ENCODE results near the gene SEC16A. TPM values are rescaled to one million over a fixed set of nuclear protein-coding genes. Genes with fewer than 3 reads are reported as not detected.

Gene SEC16A
- polyA plus RNA-seq, 3 donors: 23.1 to 34.9 (median 30.9) TPM

DNA sequence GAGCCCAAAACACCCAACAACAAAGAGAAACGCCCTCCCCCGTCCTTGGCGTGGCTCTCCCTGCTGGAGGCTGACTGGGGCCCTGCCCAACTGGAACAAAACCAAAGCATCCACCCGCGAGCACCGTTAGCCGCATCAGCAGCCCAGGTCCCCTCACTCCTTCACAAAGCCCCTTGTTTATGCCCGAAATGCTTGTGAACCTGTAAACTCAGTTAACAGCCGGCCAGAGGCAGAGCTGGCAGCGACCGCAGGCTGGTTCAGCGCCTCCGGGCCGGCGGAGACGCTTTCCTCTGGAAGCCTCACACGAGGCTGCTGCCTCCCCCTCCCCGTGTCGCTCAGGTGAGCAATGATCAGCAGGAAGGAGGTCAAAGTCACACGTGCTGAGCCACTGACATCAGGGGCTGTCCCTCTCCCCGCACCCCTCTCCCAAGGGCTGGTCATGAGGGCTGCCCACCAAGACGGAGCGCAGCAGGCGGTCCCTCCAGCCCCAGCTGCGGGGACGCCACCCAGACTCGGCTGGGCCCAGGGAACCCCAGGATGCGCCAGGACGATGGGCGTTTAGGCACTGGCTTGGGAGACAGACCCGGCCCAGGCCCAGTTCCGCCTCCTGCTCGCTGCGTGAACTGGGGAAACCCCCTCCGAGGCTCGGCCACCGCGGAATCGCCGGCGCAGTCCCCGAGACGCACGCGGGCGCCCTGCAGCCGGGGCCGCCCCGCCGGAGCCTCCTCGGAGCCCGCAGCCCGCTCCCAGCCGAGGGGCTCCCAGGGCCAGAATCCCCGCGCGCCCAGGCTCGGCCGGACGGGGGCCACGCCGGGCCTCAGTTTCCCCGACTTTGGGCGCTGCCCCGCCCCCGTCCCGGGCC is 83.4 kb downstream of the SEC16A start:
- H3K27ac ChIP-seq (ENCODE audit: low read depth, low read length): no peak overlapping the region
- WGBS, 3 donors: 1 to 2% (median 1%) methylated on average over 56 to 67 of the region's 67 CpGs

- 91 to 97% (median 93%) methylated on average over 12 of the region's 12 CpGs for WGBS, 3 donors
- no peak overlapping the region for H3K27ac ChIP-seq (ENCODE audit: low read depth, low read length)
Observed at GRCh38 chr9:136398286-136398685, 84.6 kb downstream of the SEC16A start.

DNA sequence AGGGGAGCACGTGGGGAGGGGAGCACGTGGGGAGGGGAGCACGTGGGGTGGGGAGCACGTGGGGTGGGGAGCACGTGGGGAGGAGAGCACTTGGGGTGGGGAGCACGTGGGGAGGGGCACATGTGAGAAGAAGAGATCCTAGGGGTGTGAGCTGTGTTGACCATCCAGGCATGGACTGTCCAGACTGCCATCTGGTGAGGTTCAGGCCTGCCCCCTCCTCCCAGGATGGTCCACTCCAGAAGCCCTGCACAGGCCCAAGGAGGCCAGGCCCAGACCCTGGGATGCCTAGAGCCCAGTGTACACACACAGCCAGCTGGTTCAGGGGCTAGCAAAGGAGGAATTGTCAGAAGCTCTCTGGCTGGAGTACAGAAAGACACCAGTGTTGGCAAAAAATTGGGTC is 85.2 kb downstream of the SEC16A start:
- H3K27ac ChIP-seq (ENCODE audit: low read depth, low read length): no peak overlapping the region
- 57 to 70% (median 57%) methylated on average over 6 of the region's 6 CpGs for WGBS, 3 donors

GRCh38 chr9:136396219-136396515 is 86.7 kb downstream of the SEC16A start:
- WGBS, 3 donors: 65 to 81% (median 66%) methylated on average over 4 of the region's 4 CpGs
- H3K27ac ChIP-seq (ENCODE audit: low read depth, low read length): no peak overlapping the region

- WGBS, 3 donors: 86 to 94% (median 88%) methylated on average over 24 to 26 of the region's 26 CpGs
- H3K27ac ChIP-seq (ENCODE audit: low read depth, low read length): no peak overlapping the region
Observed at GRCh38 chr9:136395345-136396218, 87.3 kb downstream of the SEC16A start.

DNA sequence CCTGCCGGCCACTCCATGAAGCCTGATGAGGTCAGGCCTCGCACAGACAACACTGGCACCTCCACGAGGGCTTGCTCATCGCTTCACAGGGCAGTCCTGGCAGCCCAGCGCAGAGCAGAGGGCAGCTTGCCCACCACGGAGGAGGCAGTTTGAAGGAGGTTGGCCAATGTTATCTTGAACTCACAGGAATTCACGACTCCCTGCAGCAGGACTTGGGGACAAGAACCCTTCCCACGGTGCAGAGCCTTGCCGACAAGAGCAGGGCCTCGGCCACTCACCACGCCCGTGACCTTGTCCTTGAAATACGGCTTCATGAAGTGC is 87.9 kb downstream of the SEC16A start:
- 83 to 89% (median 87%) methylated on average over 13 of the region's 13 CpGs for WGBS, 3 donors
- H3K27ac ChIP-seq (ENCODE audit: low read depth, low read length): no peak overlapping the region

- WGBS, 3 donors: 80 to 94% (median 81%) methylated on average over 21 of the region's 21 CpGs
- H3K27ac ChIP-seq (ENCODE audit: low read depth, low read length): no peak overlapping the region
Observed at GRCh38 chr9:136394312-136395019, 88.4 kb downstream of the SEC16A start.

- 82 to 91% (median 89%) methylated on average over 17 of the region's 17 CpGs for WGBS, 3 donors
- H3K27ac ChIP-seq (ENCODE audit: low read depth, low read length): no peak overlapping the region
Observed at GRCh38 chr9:136393531-136393930, 89.3 kb downstream of the SEC16A start.

GRCh38 chr9:136392538-136393449 is 90.0 kb downstream of the SEC16A start:
- H3K27ac ChIP-seq (ENCODE audit: low read depth, low read length): no peak overlapping the region
- WGBS, 3 donors: 78 to 90% (median 82%) methylated on average over 19 to 21 of the region's 21 CpGs

DNA sequence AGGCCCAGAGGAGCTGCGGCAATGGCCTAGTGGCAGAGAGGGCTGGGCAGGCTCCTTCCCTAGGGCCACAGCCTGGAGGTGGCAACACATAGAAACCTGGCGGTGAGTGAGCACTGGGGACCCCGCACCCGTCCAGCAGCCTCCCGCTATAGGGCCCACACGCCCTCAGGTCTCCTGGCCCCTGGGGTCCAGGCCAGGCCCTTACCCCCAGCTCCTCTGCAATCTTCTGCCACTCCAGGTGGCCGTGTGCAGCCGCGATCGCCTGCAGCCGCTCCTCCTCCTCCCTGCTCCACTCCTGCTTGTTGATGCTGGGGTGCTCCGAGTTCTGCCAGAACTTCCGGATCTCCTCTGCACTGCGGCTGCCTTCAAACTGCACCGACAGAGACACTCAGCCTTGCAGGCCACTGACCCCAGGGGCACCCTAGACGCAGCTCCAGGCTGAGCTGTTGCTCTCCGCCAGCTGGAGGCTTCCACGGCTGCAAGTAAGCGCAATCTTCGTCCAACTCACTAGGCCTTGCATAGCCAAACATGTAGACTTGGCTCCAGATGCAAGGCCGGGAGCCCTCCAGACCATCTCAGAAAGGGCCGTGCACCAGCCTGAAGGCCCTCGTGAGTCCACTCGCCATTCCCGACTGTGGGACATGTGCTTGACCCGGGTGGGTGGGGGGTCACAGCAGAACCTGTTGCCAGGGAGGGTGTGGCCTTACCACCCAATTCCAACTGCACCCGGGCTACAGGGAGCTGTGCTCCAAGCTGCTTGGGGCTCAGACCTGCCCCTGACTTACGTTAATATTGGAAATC is 90.9 kb downstream of the SEC16A start:
- WGBS, 3 donors: 80 to 91% (median 85%) methylated on average over 24 to 28 of the region's 28 CpGs

More for the DNA sequence above, 90.9 kb downstream of the SEC16A start:
- H3K27ac ChIP-seq (ENCODE audit: low read depth, low read length): no peak overlapping the region

Other genes starting within 250 kb of the SEC16A start
- 1 to 10 TPM; 4.5 to 7.3 (median 6.8) TPM for gene QSOX2, start 237.2 kb downstream of the SEC16A start, polyA plus RNA-seq
- under 1 TPM in 2 of 3 donors, not detected in 1; 0.03 to 0.18 TPM for gene CCDC187, start 178.9 kb downstream of the SEC16A start, polyA plus RNA-seq
- 10 to 100 TPM in 2 of 3 donors, 1 to 10 TPM in 1; 5.8 to 14.9 (median 11.0) TPM for gene GPSM1, start 155.5 kb downstream of the SEC16A start, polyA plus RNA-seq
- gene DNLZ, start 119.3 kb downstream of the SEC16A start, polyA plus RNA-seq: 10 to 100 TPM; 10.8 to 19.0 (median 15.6) TPM
- 1 to 10 TPM in 2 of 3 donors, under 1 TPM in 1; 0.66 to 2.6 (median 2.2) TPM for gene CARD9, start 109.4 kb downstream of the SEC16A start, polyA plus RNA-seq
- gene SNAPC4, start 82.9 kb downstream of the SEC16A start, polyA plus RNA-seq: 1 to 10 TPM; 4.3 to 6.7 (median 4.9) TPM
- gene ENTR1, start 72.4 kb downstream of the SEC16A start, polyA plus RNA-seq: 10 to 100 TPM; 22.3 to 28.2 (median 24.7) TPM
- 10 to 100 TPM; 22.1 to 63.6 (median 22.9) TPM for gene PMPCA, start 72.4 kb downstream of the SEC16A start, polyA plus RNA-seq
- 10 to 100 TPM in 1 of 3 donors, 1 to 10 TPM in 2; 4.8 to 10.9 (median 9.4) TPM for gene INPP5E, start 43.2 kb downstream of the SEC16A start, polyA plus RNA-seq
- gene NOTCH1, start 63.0 kb upstream of the SEC16A start, polyA plus RNA-seq: 10 to 100 TPM; 10.4 to 35.7 (median 25.0) TPM
- 100 to 1,000 TPM in 2 of 3 donors, 10 to 100 TPM in 1; 34.4 to 456 (median 158) TPM for gene EGFL7, start 179.9 kb upstream of the SEC16A start, polyA plus RNA-seq
- 1,000 to 10,000 TPM in 1 of 3 donors, 100 to 1,000 TPM in 2; 261 to 1,820 (median 416) TPM for gene AGPAT2, start 204.4 kb upstream of the SEC16A start, polyA plus RNA-seq
- 10 to 100 TPM in 1 of 3 donors, 1 to 10 TPM in 2; 6.0 to 12.8 (median 8.7) TPM for gene DIPK1B, start 229.5 kb upstream of the SEC16A start, polyA plus RNA-seq

Measured in adipose tissue (tissue), 3 donors.